H9 (cell line): ENCODE data around the gene ARHGAP40. TPM values are rescaled to one million over a fixed set of nuclear protein-coding genes. Genes with fewer than 3 reads are reported as not detected.

Source experiments
- DNase-seq: peaks from one replicate; pipeline ENCODE4 v3.0.0-alpha.2; 2017
- H2AFZ ChIP-seq: one replicate; pipeline ENCODE4 v1.6.1; 2013; ENCODE audit warnings: mild to moderate bottlenecking, low read length, control low read depth, moderate library complexity
- H2AK5ac ChIP-seq: 2 replicates; pipeline ENCODE4 v1.6.1; 2013; ENCODE audit warnings: low read length, control low read depth, mixed read lengths; ENCODE audit not compliant: insufficient read length
- H2BK120ac ChIP-seq: one replicate; pipeline ENCODE4 v1.6.1; 2013; ENCODE audit warnings: low read depth, mild to moderate bottlenecking, low read length, control low read depth, inconsistent platforms; ENCODE audit not compliant: poor library complexity, severe bottlenecking
- H2BK12ac ChIP-seq: 2 replicates; pipeline ENCODE4 v1.6.1; 2013; ENCODE audit warnings: low read length, control low read depth, mixed read lengths, low read depth; ENCODE audit not compliant: insufficient read length
- H2BK15ac ChIP-seq: 2 replicates; pipeline ENCODE4 v1.6.1; 2013; ENCODE audit warnings: low read depth, low read length, control low read depth
- H2BK20ac ChIP-seq: one replicate; pipeline ENCODE4 v1.6.1; 2013; ENCODE audit warnings: low read depth, mild to moderate bottlenecking, low read length, control low read depth, inconsistent platforms; ENCODE audit not compliant: poor library complexity, severe bottlenecking
- H2BK5ac ChIP-seq: 2 replicates; pipeline ENCODE4 v1.6.1; 2013; ENCODE audit warnings: low read length, control low read depth, mixed read lengths; ENCODE audit not compliant: insufficient read length
- H3K14ac ChIP-seq: 2 replicates; pipeline ENCODE4 v1.6.1; 2013; ENCODE audit warnings: low read length, control low read depth; ENCODE audit not compliant: insufficient read depth
- H3K18ac ChIP-seq: 2 replicates; pipeline ENCODE4 v1.6.1; 2013; ENCODE audit warnings: low read depth, mild to moderate bottlenecking, mixed read lengths, low read length, control low read depth; ENCODE audit not compliant: insufficient read length
- H3K23ac ChIP-seq: 2 replicates; pipeline ENCODE4 v1.6.1; 2013; ENCODE audit warnings: low read length, control low read depth, mixed read lengths, low read depth; ENCODE audit not compliant: insufficient read length
- H3K23me2 ChIP-seq: 2 replicates; pipeline ENCODE4 v1.6.1; 2013; ENCODE audit warnings: low read depth, mild to moderate bottlenecking, mixed read lengths, low read length, control low read depth; ENCODE audit not compliant: insufficient read length, poor library complexity, severe bottlenecking
- H3K27ac ChIP-seq: 2 replicates; pipeline ENCODE4 v1.5.1; 2013; ENCODE audit warnings: low read length, control low read depth, mixed read lengths, low read depth; ENCODE audit not compliant: insufficient read length
- H3K27me3 ChIP-seq: 2 replicates; pipeline ENCODE4 v1.6.1; 2013; ENCODE audit warnings: low read length, control low read depth, inconsistent platforms; ENCODE audit not compliant: insufficient read depth
- H3K4ac ChIP-seq: 2 replicates; pipeline ENCODE4 v1.6.1; 2013; ENCODE audit warnings: low read depth, mild to moderate bottlenecking, control low read depth, inconsistent platforms, low read length, moderate library complexity
- H3K4me1 ChIP-seq: 2 replicates; pipeline ENCODE4 v1.6.1; 2013; ENCODE audit warnings: low read length, control low read depth, inconsistent platforms; ENCODE audit not compliant: insufficient read depth
- H3K4me2 ChIP-seq: 2 replicates; pipeline ENCODE4 v1.6.1; 2013; ENCODE audit warnings: low read length, control low read depth, mixed read lengths; ENCODE audit not compliant: insufficient read length, insufficient read depth
- H3K56ac ChIP-seq: 2 replicates; pipeline ENCODE4 v1.6.1; 2013; ENCODE audit warnings: low read depth, mild to moderate bottlenecking, mixed read lengths, low read length, control low read depth; ENCODE audit not compliant: insufficient read length
- H3K79me1 ChIP-seq: 2 replicates; pipeline ENCODE4 v1.6.1; 2013; ENCODE audit warnings: low read depth, mild to moderate bottlenecking, moderate library complexity, low read length, control low read depth, inconsistent platforms; ENCODE audit not compliant: insufficient read depth, poor library complexity, severe bottlenecking
- H3K79me2 ChIP-seq: 2 replicates; pipeline ENCODE4 v1.6.1; 2013; ENCODE audit warnings: low read length, control low read depth, inconsistent platforms; ENCODE audit not compliant: insufficient read depth
- H3K9ac ChIP-seq: 2 replicates; pipeline ENCODE4 v1.6.1; 2013; ENCODE audit warnings: low read length, control low read depth, mixed read lengths; ENCODE audit not compliant: insufficient read length; ENCODE audit errors: extremely low read depth
- H3K9me3 ChIP-seq: one replicate; pipeline ENCODE4 v1.6.1; 2013; ENCODE audit warnings: low read depth, low read length, inconsistent platforms; ENCODE audit not compliant: control insufficient read depth
- H3T11ph ChIP-seq: one replicate; pipeline ENCODE4 v1.6.1; 2013; ENCODE audit warnings: mild to moderate bottlenecking, low read length, control low read depth, inconsistent platforms
- H4K20me1 ChIP-seq: one replicate; pipeline ENCODE4 v1.6.1; 2013; ENCODE audit not compliant: control insufficient read depth, insufficient read length, insufficient read depth
- H4K5ac ChIP-seq: 2 replicates; pipeline ENCODE4 v1.6.1; 2013; ENCODE audit warnings: low read depth, mild to moderate bottlenecking, mixed read lengths, low read length, control low read depth; ENCODE audit not compliant: insufficient read length
- H4K8ac ChIP-seq: replicated peaks from 2 replicates; pipeline ENCODE4 v1.6.1; 2013; ENCODE audit warnings: low read length, control low read depth, mixed read lengths, low read depth; ENCODE audit not compliant: insufficient read length
- H4K91ac ChIP-seq: 2 replicates; pipeline ENCODE4 v1.6.1; 2013; ENCODE audit warnings: low read depth, mild to moderate bottlenecking, moderate library complexity, mixed read lengths, low read length, control low read depth; ENCODE audit not compliant: insufficient read length
- H3K27ac Mint-ChIP-seq, 3 experiments: 2 replicates in 2 of 3; 3 replicates in 1 of 3; pipeline ENCODE4 v1.8.0; 2020 to 2021; ENCODE audit warnings: mixed read lengths in 3 of 3, mild to moderate bottlenecking in 1 of 3, moderate library complexity in 1 of 3
- H3K27me3 Mint-ChIP-seq: 2 replicates; pipeline ENCODE4 v1.8.0; 2021; ENCODE audit warnings: low read depth, mild to moderate bottlenecking, moderate library complexity, mixed read lengths
- H3K36me3 Mint-ChIP-seq, 3 experiments: 2 replicates in 2 of 3; 3 replicates in 1 of 3; pipeline ENCODE4 v1.8.0; 2020 to 2021; ENCODE audit warnings: low read depth in 3 of 3, mixed read lengths in 3 of 3; ENCODE audit not compliant: insufficient read depth in 1 of 3
- H3K4me1 Mint-ChIP-seq, 2 experiments: 2 replicates each; pipeline ENCODE4 v1.8.0; 2020; ENCODE audit warnings: mixed read lengths in 2 of 2
- H3K4me3 Mint-ChIP-seq, 2 experiments: 2 replicates in 1 of 2; 3 replicates in 1 of 2; pipeline ENCODE4 v1.8.0; 2020 to 2021; ENCODE audit warnings: mild to moderate bottlenecking in 2 of 2, mixed read lengths in 2 of 2, moderate library complexity in 1 of 2
- H3K9me3 Mint-ChIP-seq, 2 experiments: 2 replicates in 1 of 2; 3 replicates in 1 of 2; pipeline ENCODE4 v1.8.0; 2020; ENCODE audit warnings: mild to moderate bottlenecking in 2 of 2, mixed read lengths in 2 of 2, moderate library complexity in 1 of 2
- WGBS: extraction: QIAGEN DNeasy Blood & Tissue Kit; methylation state at CpG from one replicate; pipeline ENCODE4 v1.1.7; 2013; ENCODE audit warnings: missing lambda C conversion rate, low lambda C conversion rate, mixed read lengths; ENCODE audit not compliant: insufficient read length; ENCODE audit errors: extremely low coverage; 5-methylcytosine and 5-hydroxymethylcytosine counted together
- total RNA-seq: library from RNA; stranded (reverse); gene quantifications from 2 replicates; pipeline ENCODE4 v1.2.1, GENCODE V29; 2021
- TF ChIP-seq, protein P1 (sequence below): fragments of 200-600 bp; sonication (generic); conservative IDR thresholded peaks from 3 replicates; pipeline ENCODE4 v1.8.0; 2021; ENCODE audit warnings: antibody characterized with exemption, mild to moderate bottlenecking

ARHGAP40 gene
- total RNA-seq, 1 experiment from 2014 or later: 0.17 TPM

- Histone ChIP-seq H3K27me3 (no peaks in the 10 kb centered on the region), H3K56ac (no peak overlapping the region), H4K20me1 (no peaks in the 10 kb centered on the region), H2BK12ac (no peak overlapping the region), H3K4me2 (no peak overlapping the region), H3T11ph (no peak overlapping the region), H3K79me2 (no peaks in the 10 kb centered on the region), H4K8ac (no peak overlapping the region), H4K5ac (no peak overlapping the region), H2BK120ac (no peak overlapping the region), H2BK15ac (no peak overlapping the region), H3K18ac (no peak overlapping the region), H3K79me1 (no peaks in the 10 kb centered on the region), H2AK5ac (no peak overlapping the region), H2BK5ac (no peak overlapping the region), H3K9ac (no peak overlapping the region), H3K4me1 (no peaks in the 10 kb centered on the region), H3K14ac (no peak overlapping the region), H3K23ac (no peak overlapping the region), H3K23me2 (no peaks in the 10 kb centered on the region), H3K9me3 (no peaks in the 10 kb centered on the region), H4K91ac (no peak overlapping the region), H2BK20ac (no peak overlapping the region), H3K27ac (no peak overlapping the region), H3K4ac (no peak overlapping the region), H2AFZ (no peak overlapping the region)
- WGBS: 100% methylated on average over 1 of the region's 2 CpGs
- TF ChIP-seq, protein P1, sequence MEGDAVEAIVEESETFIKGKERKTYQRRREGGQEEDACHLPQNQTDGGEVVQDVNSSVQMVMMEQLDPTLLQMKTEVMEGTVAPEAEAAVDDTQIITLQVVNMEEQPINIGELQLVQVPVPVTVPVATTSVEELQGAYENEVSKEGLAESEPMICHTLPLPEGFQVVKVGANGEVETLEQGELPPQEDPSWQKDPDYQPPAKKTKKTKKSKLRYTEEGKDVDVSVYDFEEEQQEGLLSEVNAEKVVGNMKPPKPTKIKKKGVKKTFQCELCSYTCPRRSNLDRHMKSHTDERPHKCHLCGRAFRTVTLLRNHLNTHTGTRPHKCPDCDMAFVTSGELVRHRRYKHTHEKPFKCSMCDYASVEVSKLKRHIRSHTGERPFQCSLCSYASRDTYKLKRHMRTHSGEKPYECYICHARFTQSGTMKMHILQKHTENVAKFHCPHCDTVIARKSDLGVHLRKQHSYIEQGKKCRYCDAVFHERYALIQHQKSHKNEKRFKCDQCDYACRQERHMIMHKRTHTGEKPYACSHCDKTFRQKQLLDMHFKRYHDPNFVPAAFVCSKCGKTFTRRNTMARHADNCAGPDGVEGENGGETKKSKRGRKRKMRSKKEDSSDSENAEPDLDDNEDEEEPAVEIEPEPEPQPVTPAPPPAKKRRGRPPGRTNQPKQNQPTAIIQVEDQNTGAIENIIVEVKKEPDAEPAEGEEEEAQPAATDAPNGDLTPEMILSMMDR: no peak
- Mint-ChIP-seq H3K27ac (no peak overlapping the region), H3K4me1 (no peaks in the 10 kb centered on the region; a peak in 1 of 4 replicates), H3K27me3 (no peaks in the 10 kb centered on the region), H3K36me3 (peaks cover 13 to 28% (median 25%) of the 10 kb centered on the region in 3 experiments; a peak in 6 of 7 replicates), H3K4me3 (no peak overlapping the region), H3K9me3 (no peaks in the 10 kb centered on the region)
- DNase-seq: no peak
These were observed 46.6 kb upstream of the ARHGAP40 start for GRCh38 chr20:38554986-38555385.
